K562 (cell line): ENCODE results near the gene GBP6. TPM values are rescaled to one million over a fixed set of nuclear protein-coding genes. Genes with fewer than 3 reads are reported as not detected.

ENCODE experiments used
- ATAC-seq: fragments of 200-7000 bp; cut with Tn5 transposase; 3 replicates; pipeline ENCODE4 v1.9.1; 2020; ENCODE audit warnings: moderate library complexity
- BruUV-seq: library from RNA; stranded (reverse); fragments of 400-500 nt; replicated peaks from 2 replicates; lab custom pipeline; 2021; lab: Mats Ljungman, UMichigan
- CTCF ChIA-PET: fragments of 300-600 bp; formaldehyde crosslinking; extraction: SDS; loops from one replicate; lab custom pipeline; 2021; ENCODE audit warnings: low intra/inter-chr PET ratio; lab: Yijun Ruan, JAX
- POLR2A ChIA-PET: fragments of 300-600, 350-650 bp; sonication (Branson Sonifier 250); formaldehyde crosslinking; extraction: SDS; loops from one replicate; lab custom pipeline; 2021; ENCODE audit warnings: antibody characterized with exemption, inconsistent platforms; lab: Yijun Ruan, JAX
- DNase-seq, 4 experiments: peaks; one replicate each; pipeline versions ENCODE4 v3.0.0 to v3.0.0-alpha.2; 2011 to 2018; ENCODE audit warnings: low spot score in 3 of 4, mixed read lengths in 3 of 4; ENCODE audit errors: extremely low read depth in 1 of 4
- FAIRE-seq: peaks from 2 replicates; lab custom pipeline; 2011; peaks lifted over from hg19 to GRCh38; lab: Jason Lieb, UNC
- H2AFZ ChIP-seq: 2 replicates; pipeline ENCODE4 v1.6.0; 2011; ENCODE audit warnings: low read depth, low read length, control low read depth, inconsistent platforms
- H3K27ac ChIP-seq: fragments of 200-600 bp; 3 replicates; pipeline ENCODE4 v1.8.0; 2011; ENCODE audit warnings: low read depth, mild to moderate bottlenecking, control low read depth, inconsistent platforms, low read length, moderate library complexity, mixed read lengths; ENCODE audit errors: extremely low read depth
- H3K27me3 ChIP-seq, 2 experiments: fragments of 300-600 bp in 1 of 2; 2 replicates in 1 of 2; 3 replicates in 1 of 2; pipeline versions ENCODE4 v1.6.0 to v1.8.0; 2011; ENCODE audit warnings: inconsistent platforms in 2 of 2, low read length in 2 of 2, mild to moderate bottlenecking in 1 of 2, mixed read lengths in 1 of 2, moderate library complexity in 1 of 2; ENCODE audit not compliant: control insufficient read depth in 2 of 2, insufficient read depth in 2 of 2
- H3K36me3 ChIP-seq: fragments of 300-600 bp; 3 replicates; pipeline ENCODE4 v1.8.0; 2011; ENCODE audit warnings: mild to moderate bottlenecking, low read length, inconsistent platforms; ENCODE audit not compliant: control insufficient read depth, insufficient read depth
- H3K4me1 ChIP-seq, 2 experiments: fragments of 200-600 bp in 1 of 2; replicated peaks in 1 of 2; 2 replicates in 1 of 2; 3 replicates in 1 of 2; pipeline versions ENCODE4 v1.5.1 to v1.8.0; 2011; ENCODE audit warnings: inconsistent platforms in 2 of 2, low read length in 2 of 2, mild to moderate bottlenecking in 1 of 2, mixed read lengths in 1 of 2, moderate library complexity in 1 of 2; ENCODE audit not compliant: control insufficient read depth in 2 of 2, insufficient read depth in 2 of 2
- H3K4me2 ChIP-seq: 2 replicates; pipeline ENCODE4 v1.6.1; 2011; ENCODE audit warnings: low read length, control low read depth, inconsistent platforms, mixed read lengths; ENCODE audit not compliant: insufficient read depth
- H3K4me3 ChIP-seq: fragments of 200-600 bp; sonication (generic), shearing (Covaris generic); 2 replicates; pipeline ENCODE4 v1.5.1; 2016; ENCODE audit warnings: control low read depth, inconsistent platforms
- H3K79me2 ChIP-seq: fragments of 200-600 bp; 3 replicates; pipeline ENCODE4 v1.8.0; 2011; ENCODE audit warnings: low read length, inconsistent platforms; ENCODE audit not compliant: control insufficient read depth, insufficient read depth
- H3K9ac ChIP-seq, 2 experiments: 2 replicates each; pipeline versions ENCODE4 v1.6.0 to v1.6.1; 2011; ENCODE audit warnings: low read depth in 2 of 2, low read length in 2 of 2, control low read depth in 1 of 2, inconsistent platforms in 1 of 2, mild to moderate bottlenecking in 1 of 2, mixed read lengths in 1 of 2; ENCODE audit not compliant: insufficient read depth in 1 of 2
- H3K9me1 ChIP-seq: one replicate; pipeline ENCODE4 v1.6.0; 2011; ENCODE audit warnings: inconsistent platforms, mild to moderate bottlenecking, low read length, moderate library complexity; ENCODE audit not compliant: control insufficient read depth, insufficient read depth
- H3K9me3 ChIP-seq: replicated peaks from 2 replicates; pipeline ENCODE4 v1.5.1; 2011; ENCODE audit warnings: low read depth, low read length, inconsistent platforms; ENCODE audit not compliant: control insufficient read depth, insufficient read depth
- H4K20me1 ChIP-seq: replicated peaks from 2 replicates; pipeline ENCODE4 v1.6.1; 2011; ENCODE audit warnings: low read length, inconsistent platforms, mixed read lengths; ENCODE audit not compliant: control insufficient read depth, insufficient read depth
- CCNT2 ChIP-seq: IDR thresholded peaks from 2 replicates; pipeline ENCODE4 v1.6.1; 2011; ENCODE audit warnings: borderline replicate concordance, low read depth, mild to moderate bottlenecking, moderate library complexity, mixed read lengths, low read length; ENCODE audit not compliant: insufficient read length; ENCODE audit errors: extremely low read depth
- HEY1 ChIP-seq: fragments of 250-450 bp; sonication (Bioruptor Pico); IDR thresholded peaks from 2 replicates; pipeline ENCODE4 v1.5.0; 2020; ENCODE audit warnings: mild to moderate bottlenecking, moderate library complexity, borderline replicate concordance
- NKRF ChIP-seq: fragments of 450-650 bp; IDR thresholded peaks from 2 replicates; pipeline ENCODE4 v1.6.1; 2016; ENCODE audit warnings: borderline replicate concordance
- PHF8 ChIP-seq: fragments of 200-600 bp; sonication (generic); IDR thresholded peaks from 2 replicates; pipeline ENCODE4 v1.6.1; 2012; ENCODE audit warnings: mixed run types, mild to moderate bottlenecking, inconsistent platforms, low read length, moderate library complexity, borderline replicate concordance
- RFX1 ChIP-seq: fragments of 450-650 bp; IDR thresholded peaks from 2 replicates; pipeline ENCODE4 v1.6.1; 2016; ENCODE audit warnings: mild to moderate bottlenecking, moderate library complexity
- ZNF133 ChIP-seq: fragments of 250-450 bp; sonication (Bioruptor Pico); IDR thresholded peaks from 2 replicates; pipeline ENCODE4 v1.4.0; 2020; ENCODE audit warnings: mild to moderate bottlenecking
- ZNF518B ChIP-seq: fragments of 250-450 bp; sonication (Bioruptor Pico); IDR thresholded peaks from 2 replicates; pipeline ENCODE4 v1.5.0; 2021; ENCODE audit warnings: mild to moderate bottlenecking, moderate library complexity
- WGBS: fragments of 100-300 bp; shearing (Covaris generic); methylation state at CpG from one replicate; pipeline ENCODE4 v1.1.6; 2016; ENCODE audit warnings: low coverage, mixed read lengths; ENCODE audit not compliant: insufficient coverage; ENCODE audit errors: missing lambda C conversion rate; 5-methylcytosine and 5-hydroxymethylcytosine counted together
- in situ Hi-C: fragments of 300-500 bp; cut with MboI; formaldehyde crosslinking; loops from 4 replicates; pipeline ENCODE4 v1.15.0; 2018; ENCODE audit warnings: inconsistent platforms, mixed read lengths
- intact Hi-C: fragments of 100-400 bp; cut with micrococcal nuclease; formaldehyde crosslinking; loops from 2 replicates; pipeline ENCODE4 v1.14.2; 2022
- polyA plus RNA-seq, 8 experiments: library from polyadenylated mRNA; depleted of rRNA in 4 of 8; stranded (reverse) in 5 of 8; unstranded in 3 of 8; fragments of >200 nt; fragmentation: Nextera tagmentation in 2 of 8; fragmentation: Illumina TruSeq in 1 of 8; extraction: Ambion mirVana in 2 of 8; extraction: Trizol in 1 of 8; gene quantifications; 2 replicates each; pipeline versions ENCODE4 v1.2.1 to v1.2.3, GENCODE V29; 2011 to 2014; ENCODE audit warnings: inconsistent platforms in 1 of 8, missing spikeins in 1 of 8
- total RNA-seq, 7 experiments: library from RNA; depleted of rRNA in 6 of 7; stranded (reverse); fragments of >200 nt in 6 of 7; fragmentation: Illumina TruSeq in 2 of 7; extraction: Trizol in 2 of 7; gene quantifications; 2 replicates each; pipeline versions ENCODE4 v1.2.1 to v1.2.3, GENCODE V29; 2011 to 2021; ENCODE audit warnings: low replicate concordance in 1 of 7

Gene GBP6
- total and polyA plus RNA-seq, 9 of the 15 experiments (the other 6 are each of a cell fraction or from before 2014, with no cell fraction given): not detected

- no peak for DNase-seq
- no peaks in the 10 kb centered on the region for H3K36me3 ChIP-seq
- H2AFZ ChIP-seq: no peak overlapping the region
- H3K27me3 ChIP-seq: no peaks in the 10 kb centered on the region
- in situ Hi-C loops: no loop called here
- no peak overlapping the region for H3K4me3 ChIP-seq
- intact Hi-C loops: no loop called here
- H3K9me1 ChIP-seq: no peaks in the 10 kb centered on the region
- CTCF ChIA-PET: no interaction called here
- TF ChIP-seq CCNT2: no peak
- TF ChIP-seq PHF8: no peak
- TF ChIP-seq ZNF133 (CRISPR knock-in tag): no peak
- H3K79me2 ChIP-seq: no peaks in the 10 kb centered on the region
- H3K9ac ChIP-seq: no peak overlapping the region
- H3K27ac ChIP-seq: no peak overlapping the region
- no peak overlapping the region for H3K4me2 ChIP-seq
- no peak for FAIRE-seq
- POLR2A ChIA-PET: no interaction called here
- H3K9me3 ChIP-seq: no peaks in the 10 kb centered on the region
- no peaks in the 10 kb centered on the region for H4K20me1 ChIP-seq
- no peaks in the 10 kb centered on the region for H3K4me1 ChIP-seq
- no peak for ATAC-seq
- BruUV-seq: no TSS peak
Observed at GRCh38 chr1:89382479-89382878, 18.6 kb downstream of the GBP6 start.

- no peak overlapping the region for H3K4me2 ChIP-seq
- H3K4me1 ChIP-seq: no peaks in the 10 kb centered on the region
- ATAC-seq (no peak), FAIRE-seq (no peak), DNase-seq (no peak)
- H3K27ac ChIP-seq: no peak overlapping the region
- H3K9ac ChIP-seq: no peak overlapping the region
- no peaks in the 10 kb centered on the region for H3K9me3 ChIP-seq
- no peaks in the 10 kb centered on the region for H4K20me1 ChIP-seq
- no peaks in the 10 kb centered on the region for H3K9me1 ChIP-seq
- H3K4me3 ChIP-seq: no peak overlapping the region
- intact Hi-C loops (no loop called here), in situ Hi-C loops (no loop called here)
- no peaks in the 10 kb centered on the region for H3K36me3 ChIP-seq
- no peaks in the 10 kb centered on the region for H3K79me2 ChIP-seq
- no TSS peak for BruUV-seq
- WGBS: 0% methylated on average over 3 of the region's 3 CpGs
- H2AFZ ChIP-seq: no peak overlapping the region
- CTCF ChIA-PET: no interaction called here
- no peaks in the 10 kb centered on the region for H3K27me3 ChIP-seq
- POLR2A ChIA-PET: no interaction called here
- TF ChIP-seq ZNF518B (no peak), RFX1 (no peak), NKRF (no peak), HEY1 (CRISPR knock-in tag) (no peak)
Observed at GRCh38 chr1:89383185-89383584, 19.3 kb downstream of the GBP6 start.
